Endothelial cell of umbilical vein (primary cell): ENCODE data around the gene XIRP2.

Experiments used
- EZH2 ChIP-seq: IDR thresholded peaks from 2 replicates; pipeline ENCODE4 v1.6.1; 2012; ENCODE audit warnings: borderline replicate concordance, low read depth, mild to moderate bottlenecking, moderate library complexity, low read length, inconsistent platforms; ENCODE audit not compliant: severe bottlenecking
- FOS ChIP-seq: IDR thresholded peaks from 2 replicates; pipeline ENCODE4 v1.6.1; 2011; ENCODE audit warnings: mild to moderate bottlenecking, low read length, moderate library complexity, borderline replicate concordance; ENCODE audit not compliant: insufficient read depth
- JUN ChIP-seq: IDR thresholded peaks from 2 replicates; pipeline ENCODE4 v1.6.1; 2011; ENCODE audit warnings: borderline replicate concordance, low read depth; ENCODE audit not compliant: insufficient read length, insufficient read depth
- MYC ChIP-seq: IDR thresholded peaks from one replicate; pipeline ENCODE4 v1.6.1; 2011; ENCODE audit warnings: mild to moderate bottlenecking, low read depth, low read length
- POLR2A ChIP-seq: IDR thresholded peaks from 2 replicates; pipeline ENCODE4 v1.6.1; 2012; ENCODE audit warnings: low read depth, mild to moderate bottlenecking, control low read depth, low read length
- POLR2AphosphoS5 ChIP-seq: IDR thresholded peaks from 2 replicates; pipeline ENCODE4 v1.6.1; 2012; ENCODE audit warnings: low read depth, mild to moderate bottlenecking, control low read depth, low read length, moderate library complexity; ENCODE audit not compliant: insufficient read depth
- TF ChIP-seq, protein P1 (sequence below), 2 donors: IDR thresholded peaks; 1 replicate in 1 of 2; 2 replicates in 1 of 2; pipeline ENCODE4 v1.5.1; 2011; ENCODE audit warnings: low read length in 2 of 2, mild to moderate bottlenecking in 2 of 2, moderate library complexity in 2 of 2, control low read depth in 1 of 2, inconsistent platforms in 1 of 2, low read depth in 1 of 2; ENCODE audit not compliant: insufficient read depth in 1 of 2; ENCODE audit errors: extremely low read depth in 1 of 2
- TF ChIP-seq, protein P2 (sequence below): IDR thresholded peaks from 2 replicates; pipeline ENCODE4 v1.6.1; 2011; ENCODE audit not compliant: insufficient read depth, insufficient read length

DNA sequence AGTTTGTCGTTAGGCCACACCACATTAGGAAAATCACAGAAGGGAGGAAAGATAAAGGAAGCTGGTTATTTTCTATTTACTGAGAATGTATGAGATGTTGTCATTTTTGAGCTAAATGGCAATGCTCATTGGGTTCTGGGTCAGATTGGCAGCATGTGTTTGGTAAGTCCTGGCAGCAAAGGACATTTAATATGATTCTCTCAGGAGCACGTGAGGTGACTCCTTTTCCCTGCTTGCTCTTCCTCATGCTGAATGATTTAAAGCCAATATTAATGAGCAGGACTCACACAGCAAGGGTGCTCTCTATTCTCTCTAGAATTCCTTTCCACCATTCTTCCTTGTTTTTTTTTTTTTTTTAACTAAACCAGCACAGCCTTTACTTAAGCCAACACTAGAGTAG is 298.2 kb downstream of the XIRP2 start:
- TF ChIP-seq EZH2 (no peak), POLR2A (no peak), POLR2AphosphoS5 (no peak), JUN (no peak), MYC (no peak), FOS (no peak)
- TF ChIP-seq, protein P1, sequence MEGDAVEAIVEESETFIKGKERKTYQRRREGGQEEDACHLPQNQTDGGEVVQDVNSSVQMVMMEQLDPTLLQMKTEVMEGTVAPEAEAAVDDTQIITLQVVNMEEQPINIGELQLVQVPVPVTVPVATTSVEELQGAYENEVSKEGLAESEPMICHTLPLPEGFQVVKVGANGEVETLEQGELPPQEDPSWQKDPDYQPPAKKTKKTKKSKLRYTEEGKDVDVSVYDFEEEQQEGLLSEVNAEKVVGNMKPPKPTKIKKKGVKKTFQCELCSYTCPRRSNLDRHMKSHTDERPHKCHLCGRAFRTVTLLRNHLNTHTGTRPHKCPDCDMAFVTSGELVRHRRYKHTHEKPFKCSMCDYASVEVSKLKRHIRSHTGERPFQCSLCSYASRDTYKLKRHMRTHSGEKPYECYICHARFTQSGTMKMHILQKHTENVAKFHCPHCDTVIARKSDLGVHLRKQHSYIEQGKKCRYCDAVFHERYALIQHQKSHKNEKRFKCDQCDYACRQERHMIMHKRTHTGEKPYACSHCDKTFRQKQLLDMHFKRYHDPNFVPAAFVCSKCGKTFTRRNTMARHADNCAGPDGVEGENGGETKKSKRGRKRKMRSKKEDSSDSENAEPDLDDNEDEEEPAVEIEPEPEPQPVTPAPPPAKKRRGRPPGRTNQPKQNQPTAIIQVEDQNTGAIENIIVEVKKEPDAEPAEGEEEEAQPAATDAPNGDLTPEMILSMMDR (IDR thresholded peaks at IDR 0.05; ENCODE audit: extremely low read depth in 1 of 2, insufficient read depth in 1 of 2, low read depth in 1 of 2, low read length in 2 of 2): no peak
- TF ChIP-seq, protein P2, sequence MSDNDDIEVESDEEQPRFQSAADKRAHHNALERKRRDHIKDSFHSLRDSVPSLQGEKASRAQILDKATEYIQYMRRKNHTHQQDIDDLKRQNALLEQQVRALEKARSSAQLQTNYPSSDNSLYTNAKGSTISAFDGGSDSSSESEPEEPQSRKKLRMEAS: no peak
